Left lung (tissue), 10 donors: ENCODE data around the gene AFF2. TPM values are rescaled to one million over a fixed set of nuclear protein-coding genes. Genes with fewer than 3 reads are reported as not detected.

Experiments
- ATAC-seq: fragments of 200-7000 bp; cut with Tn5 transposase; one replicate; pipeline ENCODE4 v1.9.1; 2020; ENCODE audit warnings: moderate library complexity
- DNase-seq, 4 donors: peaks; one replicate each; pipeline ENCODE4 v3.0.0-alpha.2; 2013 to 2020
- H3K27ac ChIP-seq, 2 donors: fragments of 200-600 bp; sonication (generic) in 1 of 2; one replicate each; pipeline versions ENCODE4 v1.5.0 to v1.8.0; 2020 to 2021
- H3K27me3 ChIP-seq, 2 donors: fragments of 200-600 bp; sonication (generic) in 1 of 2; one replicate each; pipeline versions ENCODE4 v1.5.0 to v1.8.0; 2020 to 2021
- H3K36me3 ChIP-seq, 2 donors: fragments of 200-600 bp; sonication (generic) in 1 of 2; one replicate each; pipeline versions ENCODE4 v1.5.0 to v1.8.0; 2020 to 2021
- H3K4me1 ChIP-seq, 2 donors: fragments of 200-600 bp; one replicate each; pipeline ENCODE4 v1.8.0; 2021
- H3K4me3 ChIP-seq, 2 donors: fragments of 200-600 bp; sonication (generic) in 1 of 2; one replicate each; pipeline versions ENCODE4 v1.5.0 to v1.8.0; 2020 to 2021; ENCODE audit warnings: mild to moderate bottlenecking in 1 of 2
- H3K9me3 ChIP-seq, 2 donors: fragments of 200-600 bp; sonication (generic) in 1 of 2; one replicate each; pipeline versions ENCODE4 v1.5.0 to v1.8.0; 2020 to 2021
- CTCF ChIP-seq, 2 donors: fragments of 200-600 bp; sonication (generic) in 1 of 2; IDR thresholded peaks; one replicate each; pipeline versions ENCODE4 v1.5.0 to v1.8.0; 2021; ENCODE audit warnings: antibody characterized with exemption in 2 of 2
- intact Hi-C, 2 donors: fragments of 100-400 bp; cut with DNase I; formaldehyde crosslinking; loops; one replicate each; pipeline versions ENCODE4 v1.11.2 to v1.14.2; 2022
- polyA plus RNA-seq, 6 donors: library from polyadenylated mRNA; unstranded; fragments of 120-200 nt; gene quantifications; one replicate each; pipeline ENCODE4 v1.2.1, GENCODE V29; 2013; ENCODE audit not compliant: insufficient read length in 6 of 6
- total RNA-seq, 2 donors: library from RNA; stranded (reverse); fragmentation: NEBNext Ultra II Directional; extraction: Animal tissue kit (Norgen Biotek cat#: 25700); gene quantifications; one replicate each; pipeline ENCODE4 v1.2.1, GENCODE V29; 2021
- donor health status: DM: no; HTN: yes; CAD: no.
- donor health status: DM: no; HTN: no; CAD: no.

The AFF2 gene
- total and polyA plus RNA-seq, 8 donors, result 4.8 to 10.2 (median 5.7) TPM

- no peak for ATAC-seq
- no peak for DNase-seq
- intact Hi-C loops, result no loop called here
- H3K4me1 ChIP-seq, result no peaks in the 10 kb centered on the region
- no peaks in the 10 kb centered on the region for H3K27me3 ChIP-seq
- no peak for TF ChIP-seq CTCF (IDR thresholded peaks at IDR 0.05)
- no peak overlapping the region for H3K27ac ChIP-seq
- no peaks in the 10 kb centered on the region for H3K9me3 ChIP-seq
- no peak overlapping the region for H3K4me3 ChIP-seq
- no peaks in the 10 kb centered on the region for H3K36me3 ChIP-seq
These were observed 55.3 kb downstream of the AFF2 start for GRCh38 chrX:148555571-148556243.

GRCh38 chrX:148556498-148556897 is 56.1 kb downstream of the AFF2 start:
- TF ChIP-seq CTCF (IDR thresholded peaks at IDR 0.05), result no peak
- Histone ChIP-seq H3K9me3 (no peaks in the 10 kb centered on the region), H3K4me1 (no peaks in the 10 kb centered on the region), H3K27ac (no peak overlapping the region), H3K36me3 (no peaks in the 10 kb centered on the region), H3K4me3 (no peak overlapping the region), H3K27me3 (no peaks in the 10 kb centered on the region)
- DNase-seq, result no peak
- intact Hi-C loops, result no loop called here
- ATAC-seq, result no peak

GRCh38 chrX:148562846-148563245 is 62.4 kb downstream of the AFF2 start:
- Histone ChIP-seq H3K27ac (no peak overlapping the region), H3K4me1 (no peaks in the 10 kb centered on the region), H3K4me3 (no peak overlapping the region), H3K36me3 (no peaks in the 10 kb centered on the region), H3K27me3 (no peaks in the 10 kb centered on the region), H3K9me3 (no peaks in the 10 kb centered on the region)
- no peak for TF ChIP-seq CTCF (IDR thresholded peaks at IDR 0.05)
- intact Hi-C loops, result no loop called here
- ATAC-seq, result no peak
- DNase-seq, result no peak

- Histone ChIP-seq H3K4me1 (no peaks in the 10 kb centered on the region), H3K4me3 (no peak overlapping the region), H3K9me3 (no peaks in the 10 kb centered on the region), H3K27me3 (no peaks in the 10 kb centered on the region), H3K27ac (no peak overlapping the region), H3K36me3 (no peaks in the 10 kb centered on the region)
- DNase-seq, result no peak
- intact Hi-C loops, result no loop called here
- no peak for TF ChIP-seq CTCF (IDR thresholded peaks at IDR 0.05)
- ATAC-seq, result no peak
These were observed 66.8 kb downstream of the AFF2 start for GRCh38 chrX:148567229-148567628.

GRCh38 chrX:148567779-148568178 is 67.4 kb downstream of the AFF2 start:
- DNase-seq, result no peak
- no peak overlapping the region for H3K27ac ChIP-seq
- H3K27me3 ChIP-seq, result no peaks in the 10 kb centered on the region
- TF ChIP-seq CTCF (IDR thresholded peaks at IDR 0.05), result no peak
- H3K36me3 ChIP-seq, result no peaks in the 10 kb centered on the region
- no peak overlapping the region for H3K4me3 ChIP-seq
- no peak for ATAC-seq
- no peaks in the 10 kb centered on the region for H3K9me3 ChIP-seq
- intact Hi-C loops, result no loop called here
- no peaks in the 10 kb centered on the region for H3K4me1 ChIP-seq
